H1 (cell line): Measurements from ENCODE around the gene GDF2. TPM values are rescaled to one million over a fixed set of nuclear protein-coding genes. Genes with fewer than 3 reads are reported as not detected.

Experiments used
- CTCF ChIA-PET: fragments of 300-600 bp; sonication (Branson Sonifier 250); formaldehyde crosslinking; loops from one replicate; lab custom pipeline; 2021; ENCODE audit not compliant: partially characterized antibody; lab: Charles Lee
- POLR2A ChIA-PET: fragments of 300-600 bp; sonication (Branson Sonifier 250); formaldehyde crosslinking; loops from one replicate; lab custom pipeline; 2021; ENCODE audit warnings: inconsistent platforms; ENCODE audit not compliant: partially characterized antibody; lab: Charles Lee
- DNase-seq, 2 experiments: peaks; one replicate each; pipeline versions ENCODE4 v3.0.0 to v3.0.0-alpha.2; 2010 to 2022; ENCODE audit warnings: low spot score in 2 of 2, low read depth in 1 of 2, mixed read lengths in 1 of 2
- FAIRE-seq: peaks from 2 replicates; lab custom pipeline; 2011; peaks lifted over from hg19 to GRCh38; lab: Jason Lieb, UNC
- H2AFZ ChIP-seq: 2 replicates; pipeline ENCODE4 v1.8.1; 2012; ENCODE audit warnings: low read length, inconsistent platforms
- H2AK5ac ChIP-seq: 2 replicates; pipeline ENCODE4 v1.6.1; 2013; ENCODE audit warnings: low read depth, low read length
- H2BK120ac ChIP-seq: replicated peaks from 2 replicates; pipeline ENCODE3; 2013; ENCODE audit warnings: low read depth, low read length, inconsistent platforms
- H2BK12ac ChIP-seq: 2 replicates; pipeline ENCODE4 v1.6.1; 2013; ENCODE audit warnings: low read depth, low read length
- H2BK15ac ChIP-seq: 2 replicates; pipeline ENCODE4 v1.6.1; 2013; ENCODE audit warnings: low read length
- H2BK20ac ChIP-seq: 2 replicates; pipeline ENCODE4 v1.6.1; 2013; ENCODE audit warnings: low read length
- H2BK5ac ChIP-seq: 2 replicates; pipeline ENCODE4 v1.6.1; 2013; ENCODE audit warnings: low read depth, low read length
- H3K14ac ChIP-seq: 2 replicates; pipeline ENCODE4 v1.6.1; 2013; ENCODE audit warnings: inconsistent platforms; ENCODE audit not compliant: insufficient read length
- H3K18ac ChIP-seq: 2 replicates; pipeline ENCODE4 v1.6.1; 2013; ENCODE audit warnings: low read length; ENCODE audit errors: extremely low read depth
- H3K23ac ChIP-seq: 2 replicates; pipeline ENCODE4 v1.6.1; 2013; ENCODE audit warnings: inconsistent platforms; ENCODE audit not compliant: insufficient read length
- H3K23me2 ChIP-seq: 2 replicates; pipeline ENCODE4 v1.6.1; 2013; ENCODE audit warnings: low read depth, low read length
- H3K27ac ChIP-seq: 2 replicates; pipeline ENCODE4 v1.6.1; 2011; ENCODE audit warnings: low read depth, low read length, inconsistent platforms
- H3K27me3 ChIP-seq, 4 experiments: replicated peaks in 1 of 4; 1 replicate in 1 of 4; 2 replicates in 3 of 4; pipeline versions ENCODE4 v1.6.1 to v1.8.1; 2011 to 2013; ENCODE audit warnings: low read length in 3 of 4, mild to moderate bottlenecking in 3 of 4, inconsistent platforms in 2 of 4, mixed read lengths in 2 of 4, moderate library complexity in 1 of 4; ENCODE audit not compliant: control insufficient read depth in 3 of 4, insufficient read depth in 3 of 4; ENCODE audit errors: extremely low read depth in 1 of 4
- H3K36me3 ChIP-seq, 4 experiments: 2 replicates each; pipeline versions ENCODE4 v1.6.1 to v1.8.1; 2011 to 2013; ENCODE audit warnings: mild to moderate bottlenecking in 4 of 4, low read length in 3 of 4, moderate library complexity in 2 of 4, control low read depth in 1 of 4, inconsistent platforms in 1 of 4; ENCODE audit not compliant: insufficient read depth in 4 of 4, control insufficient read depth in 2 of 4
- H3K4ac ChIP-seq: replicated peaks from 2 replicates; pipeline ENCODE3; 2013; ENCODE audit warnings: low read length, low read depth, mixed read lengths, inconsistent platforms; ENCODE audit not compliant: insufficient read length
- H3K4me1 ChIP-seq, 4 experiments: replicated peaks in 1 of 4; 1 replicate in 1 of 4; 2 replicates in 3 of 4; pipeline versions ENCODE4 v1.6.1 to v1.8.1; 2011 to 2013; ENCODE audit warnings: low read length in 3 of 4, inconsistent platforms in 2 of 4, mixed read lengths in 1 of 4; ENCODE audit not compliant: insufficient read depth in 4 of 4, control insufficient read depth in 3 of 4
- H3K4me2 ChIP-seq, 2 experiments: 2 replicates each; pipeline versions ENCODE4 v1.6.1 to v1.8.1; 2011 to 2013; ENCODE audit warnings: low read depth in 2 of 2, low read length in 2 of 2, control low read depth in 1 of 2, inconsistent platforms in 1 of 2, mild to moderate bottlenecking in 1 of 2; ENCODE audit not compliant: insufficient read depth in 1 of 2
- H3K4me3 ChIP-seq, 4 experiments: fragments of 200-600, 300-600 bp in 1 of 4; sonication (generic), shearing (Covaris generic), sonication (Bioruptor Twin) in 1 of 4; 2 replicates each; pipeline versions ENCODE4 v1.5.1 to v1.8.1; 2011 to 2016; ENCODE audit warnings: low read length in 4 of 4, low read depth in 3 of 4, control low read depth in 2 of 4, inconsistent platforms in 2 of 4, mild to moderate bottlenecking in 2 of 4, mixed read lengths in 1 of 4, moderate library complexity in 1 of 4; ENCODE audit not compliant: insufficient read depth in 2 of 4; ENCODE audit errors: extremely low read depth in 1 of 4
- H3K56ac ChIP-seq: replicated peaks from 2 replicates; pipeline ENCODE3; 2013; ENCODE audit warnings: low read depth, mild to moderate bottlenecking, mixed read lengths, low read length, inconsistent platforms; ENCODE audit not compliant: insufficient read length
- H3K79me1 ChIP-seq: 2 replicates; pipeline ENCODE4 v1.6.1; 2013; ENCODE audit warnings: low read depth, low read length, control low read depth
- H3K79me2 ChIP-seq, 2 experiments: 2 replicates each; pipeline versions ENCODE4 v1.6.1 to v1.8.1; 2012 to 2013; ENCODE audit warnings: low read length in 2 of 2, mild to moderate bottlenecking in 2 of 2, inconsistent platforms in 1 of 2; ENCODE audit not compliant: insufficient read depth in 2 of 2, control insufficient read depth in 1 of 2
- H3K9ac ChIP-seq, 4 experiments: replicated peaks in 1 of 4; 1 replicate in 1 of 4; 2 replicates in 3 of 4; pipeline versions ENCODE4 v1.6.1 to v1.8.1; 2011 to 2013; ENCODE audit warnings: low read depth in 3 of 4, low read length in 3 of 4, control low read depth in 2 of 4, mild to moderate bottlenecking in 2 of 4, moderate library complexity in 2 of 4, inconsistent platforms in 1 of 4; ENCODE audit errors: extremely low read depth in 1 of 4
- H3K9me3 ChIP-seq, 2 experiments: 2 replicates each; pipeline versions ENCODE4 v1.6.1 to v1.8.1; 2012 to 2013; ENCODE audit warnings: mild to moderate bottlenecking in 2 of 2, moderate library complexity in 2 of 2, control low read depth in 1 of 2, inconsistent platforms in 1 of 2, low read depth in 1 of 2, low read length in 1 of 2, mixed read lengths in 1 of 2; ENCODE audit not compliant: insufficient read depth in 2 of 2
- H4K20me1 ChIP-seq, 2 experiments: replicated peaks in 1 of 2; 2 replicates each; pipeline versions ENCODE3 to v1.8.1; 2011 to 2013; ENCODE audit warnings: inconsistent platforms in 2 of 2, low read length in 2 of 2, mild to moderate bottlenecking in 1 of 2; ENCODE audit not compliant: insufficient read depth in 2 of 2, control insufficient read depth in 1 of 2
- H4K5ac ChIP-seq: 2 replicates; pipeline ENCODE4 v1.6.1; 2013; ENCODE audit warnings: low read length, low read depth, mixed read lengths, inconsistent platforms; ENCODE audit not compliant: insufficient read length
- H4K8ac ChIP-seq: 2 replicates; pipeline ENCODE4 v1.8.0; 2013; ENCODE audit warnings: mild to moderate bottlenecking, moderate library complexity, low read length, inconsistent platforms; ENCODE audit not compliant: insufficient read depth; ENCODE audit errors: extremely low read depth
- H4K91ac ChIP-seq: replicated peaks from 2 replicates; pipeline ENCODE3; 2013; ENCODE audit warnings: low read length, mixed read lengths, inconsistent platforms; ENCODE audit not compliant: insufficient read length
- CBX8 ChIP-seq: fragments of 300-800, 300-1000 bp; sonication (generic); IDR thresholded peaks from 2 replicates; pipeline ENCODE4 v1.7.1; 2016; ENCODE audit warnings: low read depth, low read length, borderline replicate concordance
- CTBP2 ChIP-seq: IDR thresholded peaks from 2 replicates; pipeline ENCODE4 v1.7.0; 2011; ENCODE audit warnings: borderline replicate concordance, mild to moderate bottlenecking, moderate library complexity, mixed read lengths, low read length; ENCODE audit not compliant: insufficient read depth, insufficient read length
- MAFK ChIP-seq: IDR thresholded peaks from 2 replicates; pipeline ENCODE4 v1.6.1; 2012; ENCODE audit warnings: low read depth, mild to moderate bottlenecking, improper control_type of control experiment, low read length
- RFX5 ChIP-seq: IDR thresholded peaks from 2 replicates; pipeline ENCODE4 v1.6.1; 2011; ENCODE audit warnings: low read depth, low read length, improper control_type of control experiment, borderline replicate concordance
- RNF2 ChIP-seq: fragments of 200-900, 300-1000 bp; sonication (generic); IDR thresholded peaks from 2 replicates; pipeline ENCODE4 v1.7.1; 2016; ENCODE audit warnings: borderline replicate concordance, low read depth, mild to moderate bottlenecking, antibody characterized with exemption, low read length; ENCODE audit not compliant: poor library complexity, severe bottlenecking; ENCODE audit errors: missing control alignments
- TBP ChIP-seq: IDR thresholded peaks from 2 replicates; pipeline ENCODE4 v1.6.1; 2011; ENCODE audit warnings: low read depth, low read length, improper control_type of control experiment
- WGBS, 2 experiments: shearing (Covaris generic) in 1 of 2; methylation state at CpG; one replicate each; pipeline versions ENCODE4 v1.1.6 to v1.1.7; 2013 to 2015; ENCODE audit warnings: low lambda C conversion rate in 2 of 2, mixed read lengths in 2 of 2, inconsistent platforms in 1 of 2, low coverage in 1 of 2, missing lambda C conversion rate in 1 of 2; ENCODE audit not compliant: insufficient replicate concordance in 2 of 2, insufficient coverage in 1 of 2, insufficient read length in 1 of 2; ENCODE audit errors: extremely low coverage in 1 of 2, missing lambda C conversion rate in 1 of 2; 5-methylcytosine and 5-hydroxymethylcytosine counted together
- polyA plus RNA-seq, 7 experiments: library from polyadenylated mRNA; depleted of rRNA in 3 of 7; stranded (reverse) in 5 of 7; unstranded in 2 of 7; fragments of >200 nt in 5 of 7; fragments of 200-250 nt in 2 of 7; gene quantifications; 1 replicate in 5 of 7; 2 replicates in 1 of 7; 4 replicates in 1 of 7; pipeline versions ENCODE4 v1.2.1 to v1.2.3, GENCODE V29; 2011 to 2013; ENCODE audit warnings: missing spikeins in 2 of 7, mixed read lengths in 2 of 7
- total RNA-seq: library from RNA; stranded (reverse); fragmentation: NEBNext Ultra II Directional; extraction: Animal tissue kit (Norgen Biotek cat#: 25700); gene quantifications from 2 replicates; pipeline ENCODE4 v1.2.1, GENCODE V29; 2021
- TF ChIP-seq, protein P1 (sequence below): IDR thresholded peaks from 2 replicates; pipeline ENCODE4 v1.6.1; 2012; ENCODE audit warnings: low read length, inconsistent platforms

GDF2 gene
- total and polyA plus RNA-seq, 2 of the 8 experiments (the other 6 are each of a cell fraction or from before 2014, with no cell fraction given), result not detected

DNA sequence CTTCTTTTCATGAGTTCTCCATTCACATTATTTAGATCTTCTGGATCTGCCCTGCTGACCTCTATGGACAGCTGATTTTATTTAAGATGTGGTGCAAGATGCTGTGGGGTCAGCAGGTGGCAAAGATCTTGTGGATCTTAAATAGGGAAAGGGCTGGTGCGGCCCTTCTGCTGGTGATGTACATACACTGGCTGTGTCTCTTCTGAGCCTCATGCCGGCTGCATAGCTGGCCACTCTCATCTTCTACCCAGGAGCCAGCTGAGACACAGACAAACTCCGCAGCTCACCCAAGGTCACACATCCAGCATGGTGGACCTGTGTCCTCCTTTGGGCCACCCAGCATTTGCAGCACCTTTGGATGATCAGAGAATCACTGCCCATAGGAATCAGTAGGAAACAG lies 35.7 kb downstream of the GDF2 start:
- Histone ChIP-seq H2AK5ac (no peak overlapping the region), H3K18ac (no peak overlapping the region), H3K56ac (no peak overlapping the region), H3K4me1 (no peaks in the 10 kb centered on the region), H3K4ac (no peak overlapping the region), H2BK12ac (no peak overlapping the region), H4K5ac (no peak overlapping the region), H4K20me1 (no peaks in the 10 kb centered on the region), H4K8ac (no peak overlapping the region), H3K4me3 (no peak overlapping the region), H3K9me3 (no peaks in the 10 kb centered on the region), H3K79me2 (no peaks in the 10 kb centered on the region), H3K79me1 (no peaks in the 10 kb centered on the region), H2BK120ac (no peak overlapping the region), H2BK5ac (no peak overlapping the region), H4K91ac (no peak overlapping the region), H3K23me2 (no peaks in the 10 kb centered on the region), H2BK15ac (no peak overlapping the region), H3K27ac (no peak overlapping the region), H3K27me3 (no peaks in the 10 kb centered on the region; a peak in 1 of 7 replicates), H3K23ac (no peak overlapping the region), H2AFZ (no peak overlapping the region), H3K36me3 (no peaks in the 10 kb centered on the region), H3K9ac (no peak overlapping the region), H2BK20ac (no peak overlapping the region), H3K4me2 (no peak overlapping the region), H3K14ac (no peak overlapping the region)
- ChIA-PET POLR2A (no interaction called here), CTCF (interaction anchor here (1.0 to 8.9 kb wide), 5 partner anchors 11 to 262 kb away, joined by 3 to 132 read pairs (median 6); partner anchors contain the start of gene RBP3)
- TF ChIP-seq, protein P1, sequence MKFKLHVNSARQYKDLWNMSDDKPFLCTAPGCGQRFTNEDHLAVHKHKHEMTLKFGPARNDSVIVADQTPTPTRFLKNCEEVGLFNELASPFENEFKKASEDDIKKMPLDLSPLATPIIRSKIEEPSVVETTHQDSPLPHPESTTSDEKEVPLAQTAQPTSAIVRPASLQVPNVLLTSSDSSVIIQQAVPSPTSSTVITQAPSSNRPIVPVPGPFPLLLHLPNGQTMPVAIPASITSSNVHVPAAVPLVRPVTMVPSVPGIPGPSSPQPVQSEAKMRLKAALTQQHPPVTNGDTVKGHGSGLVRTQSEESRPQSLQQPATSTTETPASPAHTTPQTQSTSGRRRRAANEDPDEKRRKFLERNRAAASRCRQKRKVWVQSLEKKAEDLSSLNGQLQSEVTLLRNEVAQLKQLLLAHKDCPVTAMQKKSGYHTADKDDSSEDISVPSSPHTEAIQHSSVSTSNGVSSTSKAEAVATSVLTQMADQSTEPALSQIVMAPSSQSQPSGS, result no peak
- no peak for TF ChIP-seq CTBP2
- TF ChIP-seq RNF2, result no peak
- no peak for TF ChIP-seq TBP
- no peak for TF ChIP-seq RFX5
- no peak for TF ChIP-seq MAFK
- no peak for TF ChIP-seq CBX8
- 92% methylated on average over 3 of the region's 3 CpGs; no CpG with 5 or more reads in 1 of the 2 experiments for WGBS, 2 experiments
- DNase-seq (no peak), FAIRE-seq (no peak)
